Transverse colon (tissue), 4 donors: ENCODE measurements around the gene TMEM253. TPM values are rescaled to one million over a fixed set of nuclear protein-coding genes. Genes with fewer than 3 reads are reported as not detected.

Experiments used
- DNase-seq: peaks from one replicate; pipeline ENCODE4 v3.0.0-alpha.2; 2019
- H3K27ac ChIP-seq, 4 donors: fragments of 200-600 bp; sonication (generic); 2 replicates each; pipeline ENCODE4 v1.5.1; 2016 to 2018; ENCODE audit warnings: inconsistent platforms in 4 of 4
- H3K27me3 ChIP-seq: fragments of 200-600 bp; sonication (generic); 2 replicates; pipeline ENCODE4 v1.5.1; 2017; ENCODE audit warnings: inconsistent platforms
- H3K36me3 ChIP-seq, 4 donors: fragments of 200-600 bp; sonication (generic); 2 replicates each; pipeline ENCODE4 v1.5.1; 2017 to 2019; ENCODE audit warnings: inconsistent platforms in 4 of 4
- H3K4me1 ChIP-seq, 4 donors: fragments of 200-600 bp; sonication (generic); 2 replicates each; pipeline ENCODE4 v1.5.1; 2017 to 2020; ENCODE audit warnings: inconsistent platforms in 4 of 4
- H3K4me3 ChIP-seq, 4 donors: fragments of 200-600 bp; sonication (generic); 1 replicate in 1 of 4; 2 replicates in 3 of 4; pipeline versions ENCODE4 v1.5.1 to v1.6.1; 2017 to 2019; ENCODE audit warnings: inconsistent platforms in 4 of 4
- H3K9me3 ChIP-seq, 2 donors: fragments of 200-600 bp; sonication (generic); 2 replicates each; pipeline ENCODE4 v1.5.1; 2017 to 2019; ENCODE audit warnings: inconsistent platforms in 2 of 2
- EP300 ChIP-seq: sonication (generic); formaldehyde crosslinking; IDR thresholded peaks from one replicate; pipeline ENCODE4 v1.6.1; 2017; ENCODE audit warnings: antibody characterized with exemption, low read depth
- POLR2A ChIP-seq: fragments of 450-650 bp; IDR thresholded peaks from one replicate; pipeline ENCODE4 v1.6.1; 2016; ENCODE audit warnings: antibody characterized with exemption, mild to moderate bottlenecking, moderate library complexity
- POLR2AphosphoS5 ChIP-seq, 3 donors: sonication (generic); formaldehyde crosslinking; IDR thresholded peaks; one replicate each; pipeline ENCODE4 v1.6.1; 2016; ENCODE audit warnings: antibody characterized with exemption in 3 of 3
- WGBS, 2 donors: methylation state at CpG; one replicate each; pipeline ENCODE4 v1.1.5; 2018; ENCODE audit warnings: low coverage in 1 of 2; 5-methylcytosine and 5-hydroxymethylcytosine counted together
- in situ Hi-C, 4 donors: fragments of 200-750 bp; cut with MboI; loops; one replicate each; pipeline versions ENCODE4 v1.15.0 to v1.15.1; 2017; ENCODE audit warnings: low sequenced_read_pairs in 3 of 4, low pct_ligation_motif_present in 1 of 4, low pct_unique_long_range_greater_than_20kb in 1 of 4
- intact Hi-C: fragments of 100-400 bp; cut with DNase I; formaldehyde crosslinking; loops from one replicate; pipeline ENCODE4 v1.15.1; 2023; ENCODE audit warnings: low total_unique reads
- small RNA-seq, 4 donors: library from RNA; depleted of rRNA; stranded (forward); fragments of <200 nt; gene quantifications; one replicate each; pipeline ENCODE3, GENCODE V24; 2016
- total RNA-seq, 4 donors: library from RNA; depleted of rRNA; stranded (reverse); fragments of >200 nt; gene quantifications; one replicate each; pipeline ENCODE4 v1.1.0, GENCODE V29; 2016
- TF ChIP-seq, protein P1 (sequence below), 5 experiments: fragments of 200-600 bp in 3 of 5; fragments of 450-650 bp in 2 of 5; sonication (generic) in 3 of 5; IDR thresholded peaks; 1 replicate in 2 of 5; 2 replicates in 3 of 5; pipeline ENCODE4 v1.5.1; 2016 to 2017; ENCODE audit warnings: antibody characterized with exemption in 5 of 5, inconsistent platforms in 3 of 5, mild to moderate bottlenecking in 2 of 5, moderate library complexity in 1 of 5

The TMEM253 gene
- total RNA-seq, 4 donors from 2014 or later: 13.1 to 63.7 (median 41.9) TPM

DNA sequence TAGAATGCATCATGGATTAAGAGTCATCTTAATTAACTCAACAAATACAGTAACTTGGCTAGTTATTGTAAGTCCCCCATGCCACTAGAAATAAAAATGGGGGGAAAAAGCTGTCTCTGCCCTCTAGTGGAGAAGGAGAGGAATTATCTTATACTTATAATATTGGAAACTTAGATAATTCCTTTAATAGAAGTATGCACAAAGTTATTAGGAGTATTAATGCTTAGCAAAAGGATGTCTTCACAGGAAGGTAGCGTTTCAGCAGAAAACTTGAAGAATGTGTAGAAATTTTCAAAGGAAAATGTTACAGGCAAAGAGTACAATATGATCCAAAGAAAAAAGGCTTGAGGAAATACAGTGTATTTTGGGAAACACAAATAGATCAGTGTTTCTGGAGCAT, 35.2 kb downstream of the TMEM253 start:
- Histone ChIP-seq H3K27me3 (no peaks in the 10 kb centered on the region), H3K4me3 (no peak overlapping the region), H3K4me1 (no peaks in the 10 kb centered on the region), H3K27ac (no peak overlapping the region), H3K9me3 (no peaks in the 10 kb centered on the region), H3K36me3 (no peaks in the 10 kb centered on the region)
- TF ChIP-seq EP300: no peak
- TF ChIP-seq, protein P1, sequence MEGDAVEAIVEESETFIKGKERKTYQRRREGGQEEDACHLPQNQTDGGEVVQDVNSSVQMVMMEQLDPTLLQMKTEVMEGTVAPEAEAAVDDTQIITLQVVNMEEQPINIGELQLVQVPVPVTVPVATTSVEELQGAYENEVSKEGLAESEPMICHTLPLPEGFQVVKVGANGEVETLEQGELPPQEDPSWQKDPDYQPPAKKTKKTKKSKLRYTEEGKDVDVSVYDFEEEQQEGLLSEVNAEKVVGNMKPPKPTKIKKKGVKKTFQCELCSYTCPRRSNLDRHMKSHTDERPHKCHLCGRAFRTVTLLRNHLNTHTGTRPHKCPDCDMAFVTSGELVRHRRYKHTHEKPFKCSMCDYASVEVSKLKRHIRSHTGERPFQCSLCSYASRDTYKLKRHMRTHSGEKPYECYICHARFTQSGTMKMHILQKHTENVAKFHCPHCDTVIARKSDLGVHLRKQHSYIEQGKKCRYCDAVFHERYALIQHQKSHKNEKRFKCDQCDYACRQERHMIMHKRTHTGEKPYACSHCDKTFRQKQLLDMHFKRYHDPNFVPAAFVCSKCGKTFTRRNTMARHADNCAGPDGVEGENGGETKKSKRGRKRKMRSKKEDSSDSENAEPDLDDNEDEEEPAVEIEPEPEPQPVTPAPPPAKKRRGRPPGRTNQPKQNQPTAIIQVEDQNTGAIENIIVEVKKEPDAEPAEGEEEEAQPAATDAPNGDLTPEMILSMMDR (IDR thresholded peaks at IDR 0.05): peak; percentile 38 to 62 (median 56)
- TF ChIP-seq POLR2AphosphoS5 (IDR thresholded peaks at IDR 0.05): no peak
- TF ChIP-seq POLR2A: no peak
- WGBS, 2 donors: 25 to 36% methylated on average over 1 of the region's 1 CpG
- intact Hi-C loops: no loop called here
- in situ Hi-C loops: no loop called here
- no peak for DNase-seq

DNA sequence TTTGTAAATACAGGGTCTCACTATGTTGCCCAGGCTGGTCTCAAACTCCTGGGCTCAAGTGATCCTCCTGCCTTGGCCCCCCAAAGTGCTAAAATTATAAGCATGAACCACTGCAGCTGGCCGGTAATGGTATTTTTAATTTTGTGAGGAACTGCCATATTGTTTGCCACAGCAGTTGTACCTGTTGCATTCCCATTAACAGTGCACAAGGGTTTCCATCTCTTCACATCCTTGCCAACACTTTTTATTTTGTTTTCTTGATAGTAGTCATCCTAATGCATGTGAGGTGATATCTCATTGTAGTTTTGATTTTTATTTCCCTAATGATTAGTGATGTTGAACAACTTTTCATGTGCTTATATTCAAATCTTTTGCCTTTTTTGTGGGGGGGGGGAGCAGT, 41.5 kb downstream of the TMEM253 start:
- 79 to 89% methylated on average over 1 of the region's 1 CpG for WGBS, 2 donors
- Histone ChIP-seq H3K27me3 (no peaks in the 10 kb centered on the region), H3K36me3 (no peaks in the 10 kb centered on the region), H3K4me1 (no peaks in the 10 kb centered on the region), H3K27ac (no peak overlapping the region), H3K9me3 (peaks cover 9% of the 10 kb centered on the region in 2 donors), H3K4me3 (no peak overlapping the region)
- in situ Hi-C loops (no loop called here), intact Hi-C loops (no loop called here)
- TF ChIP-seq POLR2A: no peak
- no peak for TF ChIP-seq POLR2AphosphoS5 (IDR thresholded peaks at IDR 0.05)
- no peak for TF ChIP-seq EP300
- TF ChIP-seq, protein P1 (IDR thresholded peaks at IDR 0.05): no peak
- DNase-seq: no peak

DNA sequence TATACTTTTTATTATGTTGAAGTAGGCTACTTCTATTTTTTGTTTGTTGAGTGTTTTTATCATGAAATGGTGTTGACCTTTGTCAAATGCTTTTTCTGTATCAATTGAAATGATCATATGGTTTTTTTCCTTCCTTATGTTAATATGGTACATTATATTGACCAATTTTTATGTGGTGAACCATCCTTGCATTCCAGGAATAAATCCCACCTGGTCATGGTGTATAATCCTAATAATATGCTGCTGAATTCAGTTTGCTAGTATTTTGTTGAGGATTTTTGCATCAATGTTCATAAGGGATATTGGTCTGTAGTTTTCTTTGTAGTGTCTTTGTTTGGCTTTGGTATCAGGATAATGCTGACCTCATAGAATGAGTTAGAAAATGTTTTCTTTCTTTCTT, 44.6 kb downstream of the TMEM253 start:
- H3K4me1 ChIP-seq: no peaks in the 10 kb centered on the region
- H3K36me3 ChIP-seq: no peaks in the 10 kb centered on the region
- intact Hi-C loops: no loop called here
- TF ChIP-seq EP300 (no peak), POLR2A (no peak), POLR2AphosphoS5 (IDR thresholded peaks at IDR 0.05) (no peak)
- TF ChIP-seq, protein P1 (IDR thresholded peaks at IDR 0.05): no peak
- in situ Hi-C loops: no loop called here
- H3K27ac ChIP-seq: no peak overlapping the region
- H3K27me3 ChIP-seq: no peaks in the 10 kb centered on the region
- DNase-seq: no peak
- peaks cover 9% of the 10 kb centered on the region in 2 donors for H3K9me3 ChIP-seq
- H3K4me3 ChIP-seq: no peak overlapping the region

DNA sequence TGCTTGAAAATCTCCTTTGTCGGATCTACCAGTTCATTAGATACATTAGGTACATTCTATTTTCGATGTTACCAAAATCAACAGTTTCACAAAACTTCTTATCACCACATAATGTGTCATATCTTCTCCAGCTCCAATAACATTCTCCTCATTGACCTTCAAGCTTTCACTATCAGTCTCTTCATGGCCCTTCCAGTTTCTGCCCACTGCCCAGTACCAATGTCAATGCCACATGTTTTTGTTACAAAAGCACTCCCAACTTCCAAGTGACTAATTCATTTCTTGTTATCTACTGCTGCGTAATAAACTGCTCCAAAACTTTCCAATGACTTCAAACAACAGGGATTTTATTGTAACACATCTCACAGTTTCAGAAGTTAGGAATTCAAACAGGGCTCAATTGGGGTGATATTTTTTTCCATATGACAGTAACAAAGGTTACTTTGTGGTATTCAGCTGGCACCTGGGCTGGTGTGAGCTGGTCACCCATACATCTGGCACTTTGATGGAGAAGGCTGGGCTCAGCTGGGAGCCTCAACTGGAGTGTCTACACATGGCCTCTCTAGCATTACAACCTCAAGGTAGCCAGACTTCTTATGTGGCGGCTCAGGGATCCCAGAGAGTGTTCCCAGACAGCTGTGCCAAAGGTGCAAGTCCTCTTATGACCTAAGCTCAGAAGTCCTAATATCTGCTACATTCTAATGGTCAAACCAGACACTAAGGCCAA, 48.9 kb downstream of the TMEM253 start:
- H3K4me3 ChIP-seq: no peak overlapping the region
- WGBS, 2 donors: 88 to 92% methylated on average over 3 to 4 of the region's 4 CpGs
- H3K4me1 ChIP-seq: no peaks in the 10 kb centered on the region
- TF ChIP-seq, protein P1 (IDR thresholded peaks at IDR 0.05): no peak
- TF ChIP-seq EP300 (no peak), POLR2AphosphoS5 (IDR thresholded peaks at IDR 0.05) (no peak), POLR2A (no peak)
- intact Hi-C loops (loop anchor here (10.0 kb wide), 1 partner anchor 1385 kb away; no protein-coding TSS in a partner anchor), in situ Hi-C loops (no loop called here)
- DNase-seq: no peak
- H3K27ac ChIP-seq: no peak overlapping the region
- H3K9me3 ChIP-seq: peaks cover 8 to 9% of the 10 kb centered on the region in 2 donors
- H3K36me3 ChIP-seq: no peaks in the 10 kb centered on the region
- H3K27me3 ChIP-seq: peaks cover under 1% of the 10 kb centered on the region

Small RNAs within 50 kb of the gene (small RNA-seq; reads per million reads assigned to genes)
- 0 reads per million in 4 donors for gene RNU6-252P

Other genes starting within 250 kb of the TMEM253 start
- not detected for gene RNASE3, start 209.7 kb upstream of the TMEM253 start, total RNA-seq
- 1 to 10 TPM in 1 of 4 donors, not detected in 3; 2.7 TPM for gene RNASE2, start 145.6 kb upstream of the TMEM253 start, total RNA-seq
- 100 to 1,000 TPM in 2 of 4 donors, 10 to 100 TPM in 2; 74.8 to 124 (median 108) TPM for gene METTL17, start 111.1 kb upstream of the TMEM253 start, total RNA-seq
- 1 to 10 TPM in 1 of 4 donors, under 1 TPM in 1, not detected in 2; 0.82 to 1.4 TPM for gene SLC39A2, start 101.8 kb upstream of the TMEM253 start, total RNA-seq
- 100 to 1,000 TPM; 144 to 275 (median 192) TPM for gene NDRG2, start 76.0 kb upstream of the TMEM253 start, total RNA-seq
- gene TPPP2, start 70.8 kb upstream of the TMEM253 start, total RNA-seq: not detected
- not detected for gene RNASE13, start 66.3 kb upstream of the TMEM253 start, total RNA-seq
- gene RNASE7, start 58.7 kb upstream of the TMEM253 start, total RNA-seq: under 1 TPM in 1 of 4 donors, not detected in 3; 0.48 TPM
- gene RNASE8, start 43.2 kb upstream of the TMEM253 start, total RNA-seq: not detected
- 100 to 1,000 TPM in 1 of 4 donors, 10 to 100 TPM in 3; 55.6 to 138 (median 62.2) TPM for gene ARHGEF40, start 30.8 kb upstream of the TMEM253 start, total RNA-seq
- gene ZNF219, start 2.4 kb upstream of the TMEM253 start, total RNA-seq: 100 to 1,000 TPM in 2 of 4 donors, 10 to 100 TPM in 2; 68.4 to 135 (median 94.5) TPM
- not detected for gene OR5AU1, start 55.0 kb downstream of the TMEM253 start, total RNA-seq
- 100 to 1,000 TPM; 192 to 343 (median 212) TPM for gene HNRNPC, start 168.4 kb downstream of the TMEM253 start, total RNA-seq
- gene RPGRIP1, start 179.0 kb downstream of the TMEM253 start, total RNA-seq: under 1 TPM in 2 of 4 donors, not detected in 2; 0.27 to 0.48 TPM